Activated naive CD4-positive, alpha-beta T cell treated with Interleukin-2 at 50 U/mL for 16 hours (primary cell): ENCODE measurements around the gene MMRN1.

ENCODE experiments used
- DNase-seq: peaks from one replicate; pipeline ENCODE4 v3.0.0-alpha.2; 2020

The MMRN1 gene

DNA sequence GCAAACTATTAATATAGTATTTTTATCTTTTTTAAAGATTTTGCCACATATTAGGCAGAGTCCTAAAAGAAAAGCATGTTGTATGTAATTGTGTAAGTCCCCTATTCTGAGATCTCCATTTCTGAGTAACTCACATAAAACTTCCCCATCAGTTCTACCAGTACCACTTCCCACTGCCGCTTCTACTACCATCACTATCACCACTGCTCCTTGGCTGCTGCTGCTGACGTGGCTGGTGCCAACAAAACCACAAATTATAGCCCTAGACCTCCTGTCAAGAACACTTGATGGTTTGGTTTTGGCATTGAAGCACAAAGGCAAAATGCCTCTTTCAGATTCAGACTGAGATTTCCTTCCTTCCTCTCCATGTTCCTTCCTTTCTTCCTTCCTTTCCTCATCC is 106.4 kb downstream of the MMRN1 start:
- no peak for DNase-seq

DNA sequence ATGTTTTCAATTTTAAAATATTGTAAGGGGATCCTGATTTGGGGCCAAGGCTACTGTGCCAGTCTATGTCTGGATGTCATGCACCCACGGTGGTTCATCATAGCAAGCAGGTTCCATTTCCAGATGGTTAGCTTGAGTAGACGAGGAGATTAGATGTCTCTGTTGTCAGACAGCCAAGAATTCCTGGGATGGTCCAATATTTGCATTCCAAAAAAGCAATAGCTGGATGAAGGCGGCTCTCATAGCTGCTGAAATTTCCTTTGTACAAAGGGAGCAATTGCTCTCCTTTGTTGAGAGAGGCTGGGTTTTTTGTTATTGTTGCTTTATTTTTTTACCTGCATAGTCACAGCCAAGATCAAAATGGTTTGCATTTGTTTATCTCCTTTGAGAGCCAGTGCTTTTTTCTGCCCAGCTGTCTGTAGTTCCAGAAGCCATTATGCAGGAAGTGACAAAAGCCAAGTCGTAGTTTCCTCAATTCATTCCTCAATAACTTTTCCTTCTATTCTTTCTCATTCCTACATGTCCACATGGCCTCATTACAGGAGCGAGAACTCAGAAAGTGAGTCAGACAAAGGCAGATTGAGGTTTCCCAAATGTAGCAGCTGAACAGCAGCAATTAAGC is 107.9 kb downstream of the MMRN1 start:
- DNase-seq: no peak
